Peyer's patch (tissue), 4 donors: ENCODE measurements around the gene MYH11. TPM values are rescaled to one million over a fixed set of nuclear protein-coding genes. Genes with fewer than 3 reads are reported as not detected.

ENCODE experiments used
- DNase-seq, 3 donors: peaks; one replicate each; pipeline ENCODE4 v3.0.0-alpha.2; 2017 to 2019
- H3K27ac ChIP-seq, 4 donors: fragments of 200-600 bp; sonication (generic); one replicate each; pipeline ENCODE4 v1.5.1; 2016 to 2019
- H3K27me3 ChIP-seq, 2 donors: fragments of 200-600 bp; sonication (generic); one replicate each; pipeline ENCODE4 v1.5.1; 2019
- H3K36me3 ChIP-seq, 3 donors: fragments of 200-600 bp; sonication (generic); one replicate each; pipeline ENCODE4 v1.5.1; 2016 to 2019
- H3K4me1 ChIP-seq, 4 donors: fragments of 200-600 bp; sonication (generic); one replicate each; pipeline ENCODE4 v1.5.1; 2016 to 2019
- H3K4me3 ChIP-seq, 4 donors: fragments of 200-600 bp; sonication (generic); 1 replicate in 3 of 4; 2 replicates in 1 of 4; pipeline ENCODE4 v1.5.1; 2016 to 2019; ENCODE audit warnings: mild to moderate bottlenecking in 1 of 4
- H3K9me3 ChIP-seq, 4 donors: fragments of 200-600 bp; sonication (generic); one replicate each; pipeline ENCODE4 v1.5.1; 2016 to 2019; ENCODE audit warnings: mild to moderate bottlenecking in 1 of 4
- POLR2A ChIP-seq, 2 donors: fragments of 450-650 bp; IDR thresholded peaks; one replicate each; pipeline ENCODE4 v1.5.1; 2017; ENCODE audit warnings: antibody characterized with exemption in 2 of 2, mild to moderate bottlenecking in 2 of 2, moderate library complexity in 2 of 2
- total RNA-seq, 4 donors: library from RNA; depleted of rRNA; stranded (reverse); fragments of >200 nt; gene quantifications; one replicate each; pipeline ENCODE4 v1.1.0, GENCODE V29; 2016
- TF ChIP-seq, protein P1 (sequence below), 6 experiments: fragments of 450-650 bp in 4 of 6; fragments of 200-600 bp in 2 of 6; sonication (generic) in 1 of 6; IDR thresholded peaks; one replicate each; pipeline ENCODE4 v1.5.1; 2017 to 2019; ENCODE audit warnings: antibody characterized with exemption in 6 of 6, mild to moderate bottlenecking in 3 of 6, moderate library complexity in 1 of 6

Gene MYH11
- total RNA-seq, 4 donors from 2014 or later, result 39.2 to 248 (median 131) TPM

DNA sequence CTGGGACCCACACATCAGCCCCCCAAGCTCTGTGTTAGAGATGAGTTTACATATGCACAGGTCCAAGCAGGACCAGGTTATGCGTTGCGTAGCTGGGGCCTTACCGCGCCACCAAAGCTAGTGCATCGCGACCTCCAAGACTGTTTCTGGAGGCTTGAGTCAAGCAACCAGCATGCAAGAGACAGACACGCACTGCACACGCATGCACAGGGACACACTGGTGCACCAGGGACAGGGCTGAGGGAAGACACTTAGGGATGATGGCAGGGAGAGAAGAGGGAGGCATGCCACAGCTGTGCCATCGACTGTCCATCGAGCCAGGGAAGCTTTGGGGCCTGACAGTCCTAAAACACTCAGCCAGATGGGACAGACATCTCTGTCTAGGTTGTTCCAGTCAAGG lies 72.8 kb downstream of the MYH11 start:
- no peaks in the 10 kb centered on the region for H3K4me1 ChIP-seq
- no peaks in the 10 kb centered on the region for H3K9me3 ChIP-seq
- TF ChIP-seq, protein P1, sequence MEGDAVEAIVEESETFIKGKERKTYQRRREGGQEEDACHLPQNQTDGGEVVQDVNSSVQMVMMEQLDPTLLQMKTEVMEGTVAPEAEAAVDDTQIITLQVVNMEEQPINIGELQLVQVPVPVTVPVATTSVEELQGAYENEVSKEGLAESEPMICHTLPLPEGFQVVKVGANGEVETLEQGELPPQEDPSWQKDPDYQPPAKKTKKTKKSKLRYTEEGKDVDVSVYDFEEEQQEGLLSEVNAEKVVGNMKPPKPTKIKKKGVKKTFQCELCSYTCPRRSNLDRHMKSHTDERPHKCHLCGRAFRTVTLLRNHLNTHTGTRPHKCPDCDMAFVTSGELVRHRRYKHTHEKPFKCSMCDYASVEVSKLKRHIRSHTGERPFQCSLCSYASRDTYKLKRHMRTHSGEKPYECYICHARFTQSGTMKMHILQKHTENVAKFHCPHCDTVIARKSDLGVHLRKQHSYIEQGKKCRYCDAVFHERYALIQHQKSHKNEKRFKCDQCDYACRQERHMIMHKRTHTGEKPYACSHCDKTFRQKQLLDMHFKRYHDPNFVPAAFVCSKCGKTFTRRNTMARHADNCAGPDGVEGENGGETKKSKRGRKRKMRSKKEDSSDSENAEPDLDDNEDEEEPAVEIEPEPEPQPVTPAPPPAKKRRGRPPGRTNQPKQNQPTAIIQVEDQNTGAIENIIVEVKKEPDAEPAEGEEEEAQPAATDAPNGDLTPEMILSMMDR (IDR thresholded peaks at IDR 0.05), result no peak
- no peak overlapping the region for H3K27ac ChIP-seq
- no peaks in the 10 kb centered on the region for H3K36me3 ChIP-seq
- H3K27me3 ChIP-seq, result no peaks in the 10 kb centered on the region
- DNase-seq, result no peak
- no peak overlapping the region for H3K4me3 ChIP-seq

DNA sequence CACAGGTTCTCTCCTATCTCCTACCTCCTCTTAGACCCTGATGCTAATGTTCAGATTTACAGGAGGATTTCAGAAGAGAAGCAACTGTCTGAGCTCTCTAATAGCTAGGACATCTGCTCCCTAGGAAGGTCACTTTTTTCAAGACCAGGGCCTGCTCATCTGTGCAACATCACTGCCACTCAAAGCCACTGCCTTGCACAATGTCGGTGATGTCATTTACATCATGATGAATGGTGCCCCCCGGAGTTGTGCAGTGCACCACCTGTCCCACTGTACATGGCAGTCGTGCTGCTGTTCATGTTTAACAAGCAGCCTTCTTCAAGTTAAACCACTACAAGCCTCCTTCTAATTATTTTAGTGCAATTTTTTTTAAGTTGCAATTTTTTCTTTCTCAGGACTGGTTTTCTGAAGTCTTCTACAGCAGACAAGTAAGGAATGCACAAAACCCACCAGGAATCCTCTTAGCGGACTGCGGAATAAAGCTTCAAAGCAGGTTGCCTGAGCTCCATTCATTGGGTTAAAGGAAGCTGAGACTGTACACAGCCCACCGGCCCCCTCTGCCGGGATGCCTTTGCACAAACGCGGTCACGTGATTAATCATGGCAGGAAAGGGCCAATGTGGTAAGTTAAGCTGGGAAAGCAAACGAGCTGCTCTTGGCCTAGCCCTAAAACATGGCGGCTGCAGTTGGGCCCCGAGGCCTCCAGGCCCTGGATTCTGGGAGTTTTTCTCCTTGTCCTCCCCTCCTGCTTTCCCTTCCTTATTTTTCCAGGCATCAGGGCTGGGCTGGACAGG lies 74.1 kb downstream of the MYH11 start:
- Histone ChIP-seq H3K4me3 (no peak overlapping the region), H3K27me3 (no peaks in the 10 kb centered on the region), H3K36me3 (no peaks in the 10 kb centered on the region), H3K4me1 (no peaks in the 10 kb centered on the region), H3K9me3 (no peaks in the 10 kb centered on the region), H3K27ac (no peak overlapping the region)
- no peak for DNase-seq
- no peak for TF ChIP-seq POLR2A (IDR thresholded peaks at IDR 0.05)
- TF ChIP-seq, protein P1 (IDR thresholded peaks at IDR 0.05), result no peak

DNA sequence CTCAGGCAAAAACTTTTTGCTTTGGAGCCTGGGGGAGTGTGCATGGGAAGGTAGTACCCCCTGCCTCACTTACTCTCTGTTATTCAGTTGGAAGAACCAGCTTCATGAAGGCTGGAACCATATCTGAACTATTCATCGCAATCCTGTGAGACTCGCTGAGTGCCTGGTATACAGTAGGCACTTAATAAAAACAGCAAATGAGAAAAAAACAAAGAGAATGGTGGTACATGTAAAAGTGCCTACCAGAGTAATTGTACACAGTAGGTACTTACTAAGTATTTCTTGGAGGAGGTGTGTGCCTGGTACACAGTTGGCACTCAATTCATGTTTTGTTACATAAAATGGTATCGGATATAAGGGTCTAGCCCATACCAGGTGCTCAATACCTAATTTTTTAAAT lies 75.2 kb downstream of the MYH11 start:
- Histone ChIP-seq H3K36me3 (no peaks in the 10 kb centered on the region), H3K4me3 (no peak overlapping the region), H3K27ac (no peak overlapping the region), H3K9me3 (no peaks in the 10 kb centered on the region), H3K4me1 (no peaks in the 10 kb centered on the region), H3K27me3 (no peaks in the 10 kb centered on the region)
- no peak for TF ChIP-seq POLR2A (IDR thresholded peaks at IDR 0.05)
- TF ChIP-seq, protein P1 (IDR thresholded peaks at IDR 0.05), result no peak
- no peak for DNase-seq

DNA sequence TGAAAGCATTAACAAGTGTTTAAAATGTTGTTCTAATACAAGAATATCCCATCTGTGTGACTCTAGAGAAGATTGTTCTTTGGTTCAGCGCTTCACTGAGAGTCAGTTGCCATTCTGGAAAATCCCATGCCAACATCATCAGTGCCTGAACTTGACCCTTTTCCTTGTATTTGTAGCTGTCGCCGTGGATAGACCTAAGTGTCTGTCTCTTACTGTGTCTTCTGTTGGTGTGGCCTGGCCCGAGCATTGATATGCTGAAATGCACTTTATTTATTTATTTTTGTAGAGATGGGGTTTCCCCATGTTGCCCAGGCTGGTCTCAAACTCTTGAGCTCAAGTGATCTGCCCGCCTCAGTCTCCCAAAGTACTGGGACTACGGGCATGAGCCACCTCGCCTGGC lies 76.0 kb downstream of the MYH11 start:
- H3K27me3 ChIP-seq, result no peaks in the 10 kb centered on the region
- no peak overlapping the region for H3K4me3 ChIP-seq
- H3K36me3 ChIP-seq, result no peaks in the 10 kb centered on the region
- TF ChIP-seq, protein P1 (IDR thresholded peaks at IDR 0.05), result no peak
- no peak for TF ChIP-seq POLR2A (IDR thresholded peaks at IDR 0.05)
- DNase-seq, result no peak
- no peaks in the 10 kb centered on the region for H3K4me1 ChIP-seq
- H3K27ac ChIP-seq, result no peak overlapping the region
- H3K9me3 ChIP-seq, result no peaks in the 10 kb centered on the region

DNA sequence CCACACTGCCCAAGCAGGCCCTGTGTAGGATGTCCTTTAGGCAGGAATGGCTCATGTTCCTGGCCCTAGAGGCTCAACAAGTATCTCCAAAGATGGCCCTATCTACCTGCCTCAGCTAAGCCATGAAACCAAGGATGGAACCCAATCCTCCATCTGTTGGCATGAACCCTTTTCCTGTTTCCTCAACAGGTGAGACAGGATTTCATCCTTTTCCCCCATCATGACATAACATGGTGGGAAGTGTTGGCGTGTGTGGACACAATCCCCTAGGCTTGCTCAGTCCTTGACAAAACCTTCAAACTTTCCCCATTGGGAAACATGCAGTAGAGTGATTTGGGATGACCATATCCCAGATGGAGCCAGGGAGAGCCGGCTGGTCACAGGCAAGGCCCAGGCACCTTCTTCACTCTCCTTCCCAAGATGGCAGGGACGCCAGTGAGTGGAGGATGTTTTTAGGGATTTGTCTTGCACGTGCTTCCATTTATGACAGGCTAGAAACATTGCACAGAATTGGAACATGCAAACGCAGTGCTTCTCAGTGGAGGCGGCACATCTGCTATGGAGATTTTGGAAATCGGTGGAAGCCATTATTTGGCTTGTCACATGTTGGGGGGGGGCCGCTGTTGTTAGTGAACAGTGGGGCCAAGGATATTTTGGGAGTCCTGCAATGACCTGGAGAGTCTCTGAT lies 77.0 kb downstream of the MYH11 start:
- Histone ChIP-seq H3K9me3 (no peaks in the 10 kb centered on the region), H3K27me3 (no peaks in the 10 kb centered on the region), H3K4me3 (no peak overlapping the region), H3K27ac (no peak overlapping the region), H3K4me1 (no peaks in the 10 kb centered on the region), H3K36me3 (no peaks in the 10 kb centered on the region)
- TF ChIP-seq POLR2A (IDR thresholded peaks at IDR 0.05), result no peak
- TF ChIP-seq, protein P1 (IDR thresholded peaks at IDR 0.05), result no peak
- no peak for DNase-seq
